ENCODE results near the gene RPH3AL.
"Not testable (repeated sequence)": the region's sequence is repeated elsewhere in the genome, so short reads cannot be mapped to it uniquely, and the experiment has no call there.

RPH3AL gene

DNA sequence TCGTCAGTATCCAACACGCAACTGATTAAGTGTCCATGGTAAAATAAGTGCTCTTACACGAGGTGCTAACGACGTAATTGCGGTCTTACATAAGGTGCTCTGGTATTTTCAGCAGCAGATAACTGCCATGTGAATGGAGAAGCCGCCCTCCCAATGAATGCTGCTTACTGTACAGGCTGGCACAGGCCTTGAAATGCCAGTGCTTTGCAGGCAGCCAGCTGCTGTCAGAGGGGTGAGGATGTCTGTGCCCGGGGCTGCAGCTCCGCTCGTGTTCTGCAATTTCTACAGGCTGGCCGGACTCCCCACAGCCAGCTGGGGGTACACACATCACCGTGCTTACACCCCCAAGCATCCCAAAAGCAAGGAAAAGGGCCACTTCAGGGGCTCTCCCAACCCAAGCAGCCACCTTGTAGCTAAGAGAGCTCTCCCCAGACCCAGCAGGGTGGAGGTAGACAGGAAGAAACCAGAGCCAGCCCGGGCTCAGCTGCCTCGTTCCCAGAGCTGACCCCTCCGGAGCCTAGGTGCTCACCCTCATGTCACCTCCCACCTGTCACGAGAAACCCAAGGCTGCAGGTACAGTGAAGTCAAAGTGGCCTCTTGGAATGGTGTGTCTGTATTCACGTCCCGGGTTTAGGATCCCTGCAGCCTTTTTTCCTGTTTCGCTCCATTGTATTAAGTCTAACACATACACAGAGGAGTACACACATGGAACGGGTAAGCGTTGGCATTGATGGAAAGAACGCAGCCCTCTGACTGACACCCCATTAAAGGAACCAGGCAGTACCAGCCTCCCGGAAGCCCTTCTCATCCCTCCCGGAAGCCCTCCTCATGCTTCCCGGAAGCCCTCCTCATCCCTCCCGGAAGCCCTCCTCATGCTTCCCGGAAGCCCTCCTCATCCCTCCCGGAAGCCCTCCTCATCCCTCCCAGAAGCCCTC is 27.2 kb upstream of the RPH3AL start:
- DNase-seq: no peak

DNA sequence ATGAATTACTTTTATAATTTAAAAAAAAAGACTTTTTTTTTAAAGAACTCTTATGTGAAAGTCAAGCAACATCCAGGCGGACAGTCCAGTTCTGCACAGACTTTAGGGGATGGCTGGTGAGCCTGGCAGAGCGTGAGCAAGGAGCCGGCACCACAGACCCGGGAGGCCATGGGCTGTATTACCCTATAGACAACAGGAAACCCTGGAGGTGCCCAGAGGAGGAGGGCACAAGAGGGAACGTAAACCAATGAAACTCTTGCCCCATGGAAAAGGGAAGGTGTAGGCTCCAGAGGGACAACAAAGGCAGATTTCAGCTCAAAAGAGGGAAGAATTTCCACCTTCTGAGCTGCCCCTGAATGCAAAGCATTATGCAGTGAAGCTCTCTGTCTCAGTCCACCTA is 25.5 kb upstream of the RPH3AL start:
- DNase-seq: no peak

DNA sequence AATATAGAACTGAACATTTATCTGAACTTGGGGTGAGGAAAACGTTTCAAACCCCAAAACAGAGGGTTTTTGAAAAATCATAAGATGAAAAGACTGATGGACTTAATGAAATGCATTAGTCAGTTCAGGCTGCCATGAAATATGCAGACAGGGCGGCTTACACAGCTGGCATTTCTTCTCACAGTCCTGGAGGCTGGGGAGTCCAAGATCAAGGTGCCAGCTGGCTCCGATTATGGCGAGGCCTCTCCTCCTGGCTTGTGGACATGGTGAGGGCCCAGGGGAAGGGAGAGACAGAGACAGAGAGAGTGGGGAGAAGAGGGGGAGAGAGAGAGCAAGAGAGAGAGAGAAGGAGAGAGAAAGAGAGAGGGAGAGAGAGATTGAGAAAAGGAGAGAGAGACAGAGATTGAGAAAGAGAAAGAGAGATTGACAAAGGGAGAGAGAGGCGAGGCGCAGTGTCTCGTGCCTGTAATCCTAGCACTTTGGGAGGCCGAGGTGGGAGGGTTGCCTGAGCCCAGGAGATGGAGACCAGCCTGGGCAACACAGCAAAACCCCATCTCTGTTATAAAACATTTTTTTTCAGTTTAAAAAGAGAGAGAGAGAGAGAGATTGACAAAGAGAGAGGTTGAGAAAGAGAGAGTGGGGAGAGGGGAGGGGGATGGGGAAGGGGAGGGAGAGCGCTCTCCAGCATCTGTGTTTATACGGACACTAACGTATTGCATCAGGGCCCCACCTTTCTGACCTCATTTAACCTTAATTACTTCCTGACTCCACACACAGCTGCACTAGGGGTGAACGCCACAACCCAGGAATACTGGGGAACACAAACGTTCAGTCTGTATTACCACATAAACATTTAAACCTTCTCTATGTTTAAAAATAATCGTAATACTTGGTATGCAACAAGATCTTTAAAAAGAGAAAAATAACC is 24.6 kb upstream of the RPH3AL start:
- no peak for DNase-seq

DNA sequence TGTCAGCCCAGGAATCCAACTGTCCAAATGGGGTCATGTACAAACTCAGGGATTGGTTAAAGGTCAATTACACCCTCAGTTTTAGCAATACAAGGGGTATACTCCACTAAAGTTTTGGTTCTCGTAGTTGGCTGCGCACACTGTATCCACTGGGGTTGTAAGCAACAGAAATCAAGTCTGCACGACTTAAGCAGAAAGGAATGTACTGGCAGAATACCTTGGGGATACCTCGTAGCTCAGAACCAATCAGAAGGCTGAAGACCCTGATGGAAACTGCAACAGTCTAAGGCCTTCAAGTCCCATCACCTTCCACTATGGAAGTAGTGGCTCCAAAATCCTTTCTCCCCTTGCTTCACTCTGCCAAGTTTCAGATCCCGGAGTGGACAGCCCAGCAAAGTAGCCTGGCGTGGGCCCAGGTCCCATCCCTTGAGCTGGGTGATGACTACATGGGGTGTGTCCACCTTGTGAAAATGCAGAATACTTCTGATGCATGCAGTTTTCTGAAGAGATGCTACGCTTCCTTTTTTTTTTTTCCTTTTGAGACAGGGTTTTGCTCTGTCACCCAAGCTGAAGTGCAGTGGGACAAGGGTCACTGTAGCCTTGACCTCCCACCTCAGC is 21.1 kb upstream of the RPH3AL start:
- no peak for DNase-seq

DNA sequence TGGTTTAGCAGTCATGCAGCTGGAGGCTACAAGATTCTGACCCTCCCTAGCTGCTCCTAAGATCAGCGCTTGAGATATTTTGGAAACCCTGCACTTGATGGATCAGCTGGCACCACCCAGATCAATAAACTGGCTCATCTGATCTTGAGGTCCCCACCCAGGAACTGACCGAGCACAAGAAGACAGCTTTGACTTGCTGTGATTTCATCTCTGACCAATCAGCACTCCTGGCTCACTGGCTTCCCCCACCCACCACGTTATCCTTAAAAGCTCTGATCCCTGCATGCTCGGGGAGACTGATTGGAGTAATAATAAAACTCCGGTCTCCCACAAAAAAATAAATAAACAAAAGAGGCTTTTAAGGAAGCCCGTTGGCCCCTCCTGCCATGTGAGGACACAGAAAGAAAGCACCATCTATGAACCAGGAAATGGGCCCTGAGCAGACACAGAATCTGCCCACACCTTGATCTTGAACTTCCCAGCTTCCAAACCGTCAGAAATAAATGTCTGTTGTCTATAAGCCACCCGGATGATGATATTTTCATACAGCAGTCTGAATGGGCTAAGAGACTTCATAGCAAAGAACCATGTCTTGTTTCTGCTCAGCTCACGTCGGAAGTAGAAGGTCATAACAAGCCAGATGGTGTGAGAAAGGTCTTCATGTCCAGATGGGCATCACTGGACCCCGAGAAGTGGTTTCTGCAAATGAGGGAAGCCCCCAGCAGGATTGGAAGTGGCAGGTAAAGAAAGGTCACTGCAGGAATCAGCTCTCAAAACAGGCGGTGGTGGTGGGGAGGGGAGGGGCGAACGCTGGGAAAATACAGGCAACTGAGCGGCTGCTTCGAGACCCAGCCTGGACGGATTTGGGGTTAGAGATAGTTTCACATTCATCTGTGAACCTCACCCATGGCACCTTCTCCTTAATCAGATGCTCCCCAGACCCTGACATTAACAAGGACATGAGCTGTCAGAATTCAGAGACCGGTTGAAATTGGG is 19.8 kb upstream of the RPH3AL start:
- no peak for DNase-seq

DNA sequence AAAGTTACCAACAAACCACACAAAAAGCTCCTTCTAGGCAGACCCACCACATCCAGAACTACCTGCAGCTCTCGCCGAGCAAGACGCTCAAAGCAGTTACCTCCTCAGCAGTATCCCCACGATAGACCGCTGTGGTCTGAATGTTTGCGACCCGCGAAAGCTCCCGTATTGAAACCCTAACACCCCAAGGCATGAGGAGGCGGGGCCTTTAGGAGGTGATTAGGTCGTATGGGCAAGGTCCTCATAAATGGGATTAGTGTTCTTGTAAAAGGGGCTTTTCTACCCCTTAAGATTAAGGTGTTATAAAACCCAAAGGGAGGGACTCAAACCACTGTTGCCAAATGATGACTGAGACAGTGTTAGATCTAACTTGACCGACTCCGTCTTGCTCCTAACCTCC is 19.0 kb upstream of the RPH3AL start:
- no peak for DNase-seq

DNA sequence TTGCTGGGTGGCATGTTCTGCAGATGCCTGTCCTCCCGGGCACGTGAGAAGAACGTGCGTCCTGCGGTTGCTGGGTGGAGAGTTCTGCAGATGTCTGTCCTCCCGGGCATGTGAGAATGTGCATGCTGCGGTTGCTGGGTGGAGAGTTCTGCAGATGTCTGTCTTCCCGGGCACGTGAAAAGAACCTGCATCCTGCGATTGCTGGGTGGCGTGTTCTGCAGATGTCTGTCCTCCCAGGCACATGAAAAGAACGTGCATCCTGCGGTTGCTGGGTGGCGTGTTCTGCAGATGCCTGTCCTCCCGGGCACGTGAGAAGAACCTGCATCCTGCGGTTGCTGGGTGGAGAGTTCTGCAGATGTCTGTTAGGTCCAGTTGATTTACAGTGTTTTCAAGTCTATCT is 15.0 kb upstream of the RPH3AL start:
- not testable (repeated sequence) for DNase-seq

DNA sequence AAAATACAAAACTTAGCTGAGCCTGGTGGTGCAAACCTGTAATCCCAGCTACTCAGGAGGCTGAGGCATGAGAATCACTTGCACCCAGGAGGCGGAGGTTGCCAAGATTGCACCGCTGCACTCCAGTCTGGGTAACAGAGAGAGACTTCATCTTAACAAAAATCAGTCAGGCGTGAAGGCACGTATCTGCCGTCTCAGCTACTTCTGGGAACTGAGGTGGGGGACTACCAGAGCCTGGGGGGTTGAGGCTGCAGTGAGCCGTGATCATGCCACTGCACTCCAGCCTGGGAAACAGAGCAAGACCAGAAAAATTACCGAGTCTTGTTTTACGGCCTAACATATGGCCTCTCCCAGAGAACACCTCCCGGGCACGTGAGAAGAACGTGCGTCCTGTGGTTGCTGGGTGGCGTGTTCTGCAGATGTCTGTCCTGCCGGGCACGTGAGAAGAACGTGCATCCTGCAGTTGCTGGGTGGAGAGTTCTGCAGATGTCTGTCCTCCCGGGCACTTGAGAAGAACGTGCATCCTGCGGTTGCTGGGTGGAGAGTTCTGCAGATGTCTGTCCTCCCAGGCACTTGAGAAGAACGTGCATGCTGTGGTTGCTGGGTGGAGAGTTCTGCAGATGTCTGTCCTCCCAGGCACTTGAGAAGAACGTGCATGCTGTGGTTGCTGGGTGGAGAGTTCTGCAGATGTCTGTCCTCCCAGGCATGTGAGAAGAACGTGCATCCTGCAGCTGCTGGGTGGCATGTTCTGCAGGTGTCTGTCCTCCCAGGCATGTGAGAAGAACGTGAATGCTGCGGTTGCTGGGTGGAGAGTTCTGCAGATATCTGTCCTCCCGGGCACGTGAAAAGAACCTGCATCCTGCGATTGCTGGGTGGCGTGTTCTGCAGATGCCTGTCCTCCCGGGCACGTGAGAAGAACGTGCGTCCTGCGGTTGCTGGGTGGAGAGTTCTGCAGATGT is 14.3 kb upstream of the RPH3AL start:
- not testable (repeated sequence) for DNase-seq

DNA sequence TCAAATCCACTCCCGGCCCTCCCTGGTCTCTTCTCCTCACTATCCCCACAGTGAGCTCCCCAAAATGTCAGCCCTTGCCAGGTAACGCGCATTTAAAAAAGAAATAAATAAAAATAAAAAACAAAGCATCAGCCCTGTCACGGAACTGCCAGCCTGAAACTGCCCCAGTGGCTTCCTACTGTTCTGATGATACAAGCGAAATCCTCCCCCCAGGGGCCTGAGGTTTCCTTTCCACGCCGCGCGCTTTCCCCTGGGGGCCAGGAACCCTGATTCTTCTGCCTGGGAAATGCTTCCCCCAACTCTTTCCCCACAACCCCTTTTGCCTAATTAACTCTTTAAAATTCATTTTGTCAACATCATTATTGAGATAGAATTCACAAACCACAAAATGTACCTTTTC is 12.2 kb upstream of the RPH3AL start:
- DNase-seq: no peak

DNA sequence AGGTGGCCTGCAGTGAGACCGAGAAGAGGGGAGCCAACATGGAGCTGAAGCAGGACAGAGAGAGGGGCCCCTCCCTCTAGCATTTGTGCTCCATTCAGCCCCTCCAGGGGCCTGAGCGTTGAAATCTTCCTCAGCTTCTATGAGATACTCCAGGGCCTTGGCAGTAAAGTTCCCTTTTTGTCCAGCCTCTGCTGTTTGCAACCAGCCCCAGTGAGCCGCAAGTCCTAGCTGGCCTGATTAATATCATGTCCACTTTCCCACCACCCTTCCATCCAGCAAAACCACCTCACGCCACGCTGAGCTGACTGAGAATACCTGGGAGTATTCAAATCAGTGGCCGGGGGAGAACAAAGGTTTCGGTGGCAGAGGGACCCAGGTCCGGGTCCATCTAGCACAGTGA is 11.7 kb upstream of the RPH3AL start:
- no peak for DNase-seq

DNA sequence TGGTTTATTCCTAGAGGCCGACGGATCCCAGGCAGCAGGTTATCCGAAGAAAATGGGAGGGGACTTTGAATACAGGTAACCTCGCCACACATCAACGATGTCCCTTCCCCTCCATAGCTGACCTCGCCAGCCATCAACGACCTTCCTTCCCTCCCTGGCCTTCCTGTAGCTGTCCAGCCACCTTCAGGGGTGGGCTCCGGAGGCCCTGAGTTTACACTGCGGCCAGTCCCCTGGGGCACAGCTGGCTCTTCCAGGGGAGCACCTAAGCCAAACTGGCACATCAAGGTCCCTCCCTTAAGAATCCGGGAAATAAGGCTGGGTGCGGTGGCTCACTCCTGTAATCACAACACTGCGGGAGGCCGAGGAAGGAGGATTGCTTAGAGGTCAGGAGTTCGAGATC is 10.1 kb upstream of the RPH3AL start:
- DNase-seq: no peak

DNA sequence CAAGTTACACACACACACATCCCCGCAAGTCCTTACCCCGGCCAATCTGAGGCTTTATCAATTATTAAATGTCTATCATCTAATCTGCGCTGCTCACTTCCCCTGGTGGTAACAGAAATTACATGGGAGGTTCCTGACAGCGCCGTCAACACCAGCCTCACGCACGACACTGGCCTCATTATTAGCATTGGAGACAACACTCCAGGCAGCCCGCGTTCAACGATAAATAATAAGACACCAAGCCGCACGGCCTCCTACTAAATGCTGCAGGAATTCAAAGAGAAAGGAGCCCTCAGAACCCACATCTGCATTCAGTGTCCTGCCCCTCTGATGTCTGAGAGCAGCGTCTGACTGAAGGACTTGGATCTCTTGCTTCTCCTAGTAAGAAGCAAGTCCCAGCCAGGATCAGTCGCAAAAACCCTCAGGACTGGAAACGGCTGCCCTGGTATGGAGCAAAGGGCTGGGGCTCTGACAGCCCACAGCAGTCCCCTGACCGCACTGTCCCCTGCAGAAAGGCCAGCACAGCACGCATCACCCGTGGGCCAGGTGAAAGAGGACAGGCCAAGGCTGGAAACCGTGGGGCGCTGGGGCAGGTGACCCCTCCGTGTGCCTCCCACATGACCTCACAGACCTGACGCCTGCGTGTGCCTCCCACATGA is 7.6 kb upstream of the RPH3AL start:
- DNase-seq: no peak

DNA sequence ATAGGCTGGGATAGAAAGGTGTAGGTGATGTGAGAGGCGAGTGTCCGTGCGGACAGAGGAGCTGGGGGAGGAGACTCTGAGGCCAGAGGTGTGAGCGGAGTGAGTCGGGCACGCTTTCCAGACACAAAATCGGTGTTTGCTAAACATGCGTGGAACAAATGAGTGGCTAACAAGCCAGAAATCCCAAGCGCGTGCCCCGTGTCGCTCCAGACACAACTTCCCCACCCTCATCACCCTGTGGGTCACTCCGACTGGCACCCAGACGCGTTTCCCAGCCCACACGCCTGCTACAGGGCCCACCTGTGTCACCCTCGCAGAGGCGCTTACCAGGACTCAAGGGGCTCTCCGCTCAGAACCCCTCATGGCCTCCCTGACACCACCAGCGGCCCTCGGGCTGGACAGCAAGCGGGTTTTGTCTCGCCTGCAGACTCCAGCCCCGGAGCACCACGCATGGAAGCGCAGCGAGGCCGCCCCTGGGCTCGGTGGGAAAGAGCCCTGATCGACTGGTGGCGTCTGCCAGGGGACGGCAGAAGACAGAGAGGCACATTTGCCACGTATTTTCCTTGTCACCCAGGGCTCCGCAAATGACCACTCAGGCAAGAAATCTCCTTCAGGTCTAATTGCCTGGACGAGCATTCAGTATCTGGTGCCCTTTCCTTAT is 6.0 kb upstream of the RPH3AL start:
- no peak for DNase-seq

DNA sequence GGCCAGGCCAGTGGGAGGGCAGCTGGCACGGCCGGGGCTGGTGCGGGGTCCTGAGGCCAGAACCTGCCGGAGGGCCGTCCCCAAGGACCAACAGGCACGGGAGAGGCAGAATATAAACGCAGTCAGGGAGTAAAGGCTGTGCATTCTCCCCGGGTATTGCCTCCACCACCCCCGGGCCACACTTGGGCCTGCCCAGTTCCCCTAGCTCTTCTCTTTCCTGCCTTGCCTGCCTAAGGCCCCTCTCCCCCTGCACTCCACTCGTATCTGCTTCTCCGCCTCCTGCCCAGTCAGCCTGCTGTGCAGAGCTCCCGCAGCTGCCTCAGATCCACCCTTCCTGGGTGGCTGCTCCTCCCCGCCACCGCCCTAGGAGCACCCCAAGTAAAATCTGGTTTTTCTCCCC is 5.0 kb upstream of the RPH3AL start:
- no peak for DNase-seq

DNA sequence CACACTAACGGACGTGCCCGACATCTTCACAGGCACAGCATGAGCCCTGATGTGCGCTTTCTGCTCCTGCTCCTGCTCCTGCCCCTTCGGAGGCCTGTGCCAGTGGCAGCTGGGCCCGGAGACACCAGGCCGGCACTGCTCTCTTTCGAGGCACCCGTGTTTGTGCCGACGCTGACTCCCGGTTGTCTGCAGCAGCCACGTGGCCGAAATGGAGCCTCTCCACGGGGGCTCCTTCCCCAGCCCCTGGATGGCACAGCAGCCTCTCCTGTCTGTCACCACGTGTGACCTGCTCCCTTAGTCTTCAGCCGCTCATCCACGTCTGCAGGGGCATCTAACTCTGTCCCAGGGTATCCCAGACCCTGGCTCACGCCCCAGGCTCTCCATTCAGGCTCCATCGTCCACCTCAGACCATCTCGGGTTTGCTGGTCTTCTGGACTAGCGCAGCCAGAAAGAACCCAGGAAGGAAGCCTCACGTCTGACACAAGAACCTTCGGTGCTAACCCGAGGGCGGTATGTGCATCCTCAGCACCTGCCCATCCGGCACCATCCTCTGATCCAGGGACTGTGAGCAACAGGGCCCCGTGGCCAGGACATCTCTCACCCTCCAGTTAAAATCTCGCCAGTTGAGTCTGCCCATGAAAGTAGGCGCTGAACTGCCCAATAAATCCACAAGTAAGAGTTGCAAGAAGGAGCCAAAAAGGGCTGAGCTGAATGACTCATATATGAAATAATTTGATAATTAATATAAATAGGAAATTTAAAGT is 4.2 kb upstream of the RPH3AL start:
- no peak for DNase-seq

DNA sequence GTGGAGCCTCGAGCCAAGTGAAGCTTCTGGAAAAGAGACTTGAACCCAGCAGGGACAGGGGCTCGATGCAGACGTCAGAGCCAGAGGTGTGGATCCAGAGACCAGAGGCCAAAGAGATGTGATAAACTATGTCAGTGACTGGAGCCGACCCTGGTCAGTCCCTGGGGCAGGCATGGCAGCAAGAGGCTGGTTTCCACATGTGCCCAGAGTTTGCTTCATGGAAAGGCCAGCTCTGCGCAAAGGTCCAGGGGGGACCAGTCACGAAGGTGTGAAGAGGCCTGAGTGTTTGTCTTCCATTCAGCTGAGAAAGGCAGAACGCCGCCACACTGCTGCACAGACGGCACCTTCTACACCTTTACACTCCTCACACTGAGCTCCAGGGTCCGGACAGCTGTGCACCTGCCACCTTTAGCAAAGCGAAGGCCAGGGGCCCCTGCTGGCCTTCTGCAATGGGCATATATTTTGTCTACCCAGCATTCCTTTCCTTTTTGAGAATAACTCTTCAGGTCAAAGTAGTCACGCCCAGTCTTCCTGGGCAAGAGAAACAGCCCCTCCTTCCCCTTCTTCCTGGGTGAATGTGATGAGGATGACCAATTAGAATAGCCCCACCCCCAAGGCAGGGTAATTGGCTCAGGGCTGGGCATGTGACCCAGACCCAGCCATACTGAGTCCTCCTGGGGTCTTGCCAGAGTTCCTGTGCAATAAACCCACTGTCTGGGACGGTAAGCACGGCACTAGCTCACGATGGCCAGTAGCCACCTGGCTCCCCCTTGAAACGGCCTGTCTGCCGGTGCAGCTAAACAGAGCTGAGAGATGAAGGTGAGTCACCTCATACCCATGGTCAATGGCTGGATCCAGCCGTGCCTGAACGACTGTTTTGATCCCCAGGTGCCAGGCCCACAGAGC is 2.3 kb upstream of the RPH3AL start:
- DNase-seq: no peak

DNA sequence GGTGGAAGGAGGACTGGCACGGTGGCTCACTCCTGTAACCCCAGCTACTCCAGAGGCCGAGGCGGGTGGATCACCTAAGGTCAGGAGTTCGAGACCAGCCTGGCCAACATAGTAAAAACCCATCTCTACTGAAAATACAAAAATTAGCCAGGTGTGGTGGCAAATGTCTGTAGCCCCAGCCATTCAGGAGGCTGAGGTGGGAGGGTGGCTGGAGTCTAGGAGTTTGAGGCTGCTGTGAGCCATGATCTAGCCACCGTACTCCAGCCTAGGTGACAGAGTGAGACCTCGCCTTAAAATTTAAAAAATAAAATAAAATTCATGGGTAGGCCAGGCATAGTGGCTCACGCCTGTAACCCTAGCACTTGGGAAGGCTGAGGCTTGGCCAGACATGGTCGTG is 1.2 kb upstream of the RPH3AL start:
- no peak for DNase-seq
